Kidney (tissue), 14 donors: ENCODE data around the gene CLTB. TPM values are rescaled to one million over a fixed set of nuclear protein-coding genes. Genes with fewer than 3 reads are reported as not detected.

Experiments
- DNase-seq, 5 donors: peaks; one replicate each; pipeline ENCODE4 v3.0.0-alpha.2; 2013 to 2020
- FAIRE-seq: peaks from 2 replicates; lab custom pipeline; 2012; peaks lifted over from hg19 to GRCh38; lab: Jason Lieb, UNC
- H3K27ac ChIP-seq, 2 donors: one replicate each; pipeline ENCODE4 v1.7.0; 2013; ENCODE audit warnings: low read depth in 2 of 2, low read length in 2 of 2, inconsistent platforms in 1 of 2
- H3K27me3 ChIP-seq: one replicate; pipeline ENCODE4 v1.7.1; 2013; ENCODE audit warnings: low read length, inconsistent platforms; ENCODE audit not compliant: control insufficient read depth, insufficient read depth
- H3K36me3 ChIP-seq, 3 donors: one replicate each; pipeline versions ENCODE4 v1.7.0 to v1.7.1; 2013; ENCODE audit warnings: low read length in 3 of 3, control low read depth in 1 of 3, inconsistent platforms in 1 of 3; ENCODE audit not compliant: insufficient read depth in 3 of 3, control insufficient read depth in 2 of 3
- H3K4me1 ChIP-seq, 3 donors: one replicate each; pipeline versions ENCODE4 v1.7.0 to v1.7.1; 2013; ENCODE audit warnings: low read length in 3 of 3, inconsistent platforms in 1 of 3, low read depth in 1 of 3; ENCODE audit not compliant: control insufficient read depth in 2 of 3, insufficient read depth in 2 of 3
- H3K4me3 ChIP-seq, 3 donors: one replicate each; pipeline versions ENCODE4 v1.7.0 to v1.8.1; 2013; ENCODE audit warnings: low read length in 3 of 3, control low read depth in 1 of 3, inconsistent platforms in 1 of 3
- H3K9ac ChIP-seq, 3 donors: one replicate each; pipeline versions ENCODE4 v1.7.0 to v1.7.1; 2013; ENCODE audit warnings: low read length in 3 of 3, control low read depth in 1 of 3, inconsistent platforms in 1 of 3
- H3K9me3 ChIP-seq, 3 donors: one replicate each; pipeline versions ENCODE4 v1.7.0 to v1.7.1; 2013; ENCODE audit warnings: low read length in 3 of 3, control low read depth in 1 of 3, inconsistent platforms in 1 of 3; ENCODE audit not compliant: control insufficient read depth in 2 of 3, insufficient read depth in 1 of 3
- intact Hi-C: fragments of 100-400 bp; cut with DNase I; formaldehyde crosslinking; loops from one replicate; pipeline ENCODE4 v1.11.1; 2022
- polyA plus RNA-seq: library from polyadenylated mRNA; stranded (reverse); fragments of 350-450 nt; fragmentation: Illumina TruSeq; extraction: RNeasy Lipid Tissue Mini Kit (QIAGEN cat#74804); gene quantifications from one replicate; pipeline ENCODE4 v1.2.3, GENCODE V29; 2014; ENCODE audit warnings: low read depth, low replicate concordance; ENCODE audit not compliant: insufficient read depth
- total RNA-seq: library from RNA; stranded (reverse); fragmentation: NEBNext Ultra II Directional; extraction: Animal tissue kit (Norgen Biotek cat#: 25700); gene quantifications from one replicate; pipeline ENCODE4 v1.2.1, GENCODE V29; 2021
- TF ChIP-seq, protein P1 (sequence below): IDR thresholded peaks from 3 replicates; pipeline ENCODE4 v1.5.1; 2012; ENCODE audit warnings: mild to moderate bottlenecking, moderate library complexity, borderline replicate concordance; ENCODE audit not compliant: insufficient read depth; ENCODE audit errors: extremely low read depth
- donor health status: control.
- donor health status: control.
- donor health status: control.
- donor health status: control.
- donor health status: control.
- donor health status: DM: yes; HTN: yes; CAD: no.
- donor health status: Normal renal cell carcinoma (clear cell type).

The CLTB gene
- total and polyA plus RNA-seq, 2 donors from 2014 or later: 76.3 to 151 TPM

- DNase-seq (no peak), FAIRE-seq (no peak)
- no peaks in the 10 kb centered on the region for H3K4me1 ChIP-seq
- no peak overlapping the region for H3K4me3 ChIP-seq
- H3K27ac ChIP-seq: no peak overlapping the region
- TF ChIP-seq, protein P1, sequence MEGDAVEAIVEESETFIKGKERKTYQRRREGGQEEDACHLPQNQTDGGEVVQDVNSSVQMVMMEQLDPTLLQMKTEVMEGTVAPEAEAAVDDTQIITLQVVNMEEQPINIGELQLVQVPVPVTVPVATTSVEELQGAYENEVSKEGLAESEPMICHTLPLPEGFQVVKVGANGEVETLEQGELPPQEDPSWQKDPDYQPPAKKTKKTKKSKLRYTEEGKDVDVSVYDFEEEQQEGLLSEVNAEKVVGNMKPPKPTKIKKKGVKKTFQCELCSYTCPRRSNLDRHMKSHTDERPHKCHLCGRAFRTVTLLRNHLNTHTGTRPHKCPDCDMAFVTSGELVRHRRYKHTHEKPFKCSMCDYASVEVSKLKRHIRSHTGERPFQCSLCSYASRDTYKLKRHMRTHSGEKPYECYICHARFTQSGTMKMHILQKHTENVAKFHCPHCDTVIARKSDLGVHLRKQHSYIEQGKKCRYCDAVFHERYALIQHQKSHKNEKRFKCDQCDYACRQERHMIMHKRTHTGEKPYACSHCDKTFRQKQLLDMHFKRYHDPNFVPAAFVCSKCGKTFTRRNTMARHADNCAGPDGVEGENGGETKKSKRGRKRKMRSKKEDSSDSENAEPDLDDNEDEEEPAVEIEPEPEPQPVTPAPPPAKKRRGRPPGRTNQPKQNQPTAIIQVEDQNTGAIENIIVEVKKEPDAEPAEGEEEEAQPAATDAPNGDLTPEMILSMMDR: no peak
- intact Hi-C loops: no loop called here
- no peak overlapping the region for H3K9ac ChIP-seq
- no peaks in the 10 kb centered on the region for H3K27me3 ChIP-seq
- no peaks in the 10 kb centered on the region for H3K9me3 ChIP-seq
- peaks cover 0 to 15% (median 15%) of the 10 kb centered on the region in 3 donors for H3K36me3 ChIP-seq
Measured at GRCh38 chr5:176381979-176382378, 34.4 kb downstream of the CLTB start.

- H3K9me3 ChIP-seq: no peaks in the 10 kb centered on the region
- peaks cover 0 to 15% (median 15%) of the 10 kb centered on the region in 3 donors for H3K36me3 ChIP-seq
- H3K27me3 ChIP-seq: no peaks in the 10 kb centered on the region
- H3K4me1 ChIP-seq: no peaks in the 10 kb centered on the region
- no peak overlapping the region for H3K4me3 ChIP-seq
- intact Hi-C loops: no loop called here
- FAIRE-seq (no peak), DNase-seq (no peak)
- H3K27ac ChIP-seq: no peak overlapping the region
- TF ChIP-seq, protein P1: no peak
- H3K9ac ChIP-seq: no peak overlapping the region
Measured at GRCh38 chr5:176381423-176381822, 34.9 kb downstream of the CLTB start.

DNA sequence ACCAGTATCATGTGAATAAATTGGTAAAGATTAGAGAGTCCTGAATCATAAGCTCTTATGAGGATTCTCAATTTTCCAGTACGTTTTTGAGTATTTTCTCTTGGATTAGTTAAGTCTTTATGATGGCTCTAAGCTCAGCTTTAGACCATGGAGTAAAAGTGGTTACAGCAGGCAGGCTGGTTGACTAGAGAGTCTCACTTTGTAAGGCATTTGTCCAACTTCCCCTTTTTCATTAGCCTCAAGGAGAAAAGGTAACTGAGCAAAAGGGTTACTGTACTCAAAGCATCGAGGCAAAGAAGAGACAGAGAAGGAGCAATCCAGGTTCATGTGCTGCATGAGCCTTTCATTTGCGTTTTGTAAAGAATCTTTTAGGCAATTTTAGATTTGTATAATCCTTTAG is 36.5 kb downstream of the CLTB start:
- FAIRE-seq (no peak), DNase-seq (no peak)
- TF ChIP-seq, protein P1: no peak
- no peak overlapping the region for H3K27ac ChIP-seq
- H3K9me3 ChIP-seq: no peaks in the 10 kb centered on the region
- no peak overlapping the region for H3K9ac ChIP-seq
- no peak overlapping the region for H3K4me3 ChIP-seq
- H3K27me3 ChIP-seq: no peaks in the 10 kb centered on the region
- peaks cover 0 to 13% (median 7%) of the 10 kb centered on the region in 3 donors for H3K36me3 ChIP-seq
- no peaks in the 10 kb centered on the region for H3K4me1 ChIP-seq
- intact Hi-C loops: no loop called here
